ENCODE measurements around the gene RNF224. TPM values are rescaled to one million over a fixed set of nuclear protein-coding genes. Genes with fewer than 3 reads are reported as not detected.
A peak's percentile ranks its signal among the peaks of the same experiment; 100 is the strongest.

RNF224 gene
- total and polyA plus RNA-seq, 2 of the 13 experiments (the other 11 are each of a cell fraction or from before 2014, with no cell fraction given): 0.09 TPM; not detected in 1

- TF ChIP-seq ZNF800 (CRISPR knock-in tag; IDR thresholded peaks at IDR 0.05) (no peak), ZNF207 (IDR thresholded peaks at IDR 0.05; ENCODE audit: borderline replicate concordance) (no peak), ZNF678 (CRISPR knock-in tag; IDR thresholded peaks at IDR 0.05) (no peak), AHR (CRISPR knock-in tag; IDR thresholded peaks at IDR 0.05) (0 out of 2 replicates have a peak, but pooled peaks have one; percentile 69), DMAP1 (CRISPR knock-in tag; IDR thresholded peaks at IDR 0.05) (peak; percentile 51; the same call in 1 of the 2 replicates), SOX13 (IDR thresholded peaks at IDR 0.05) (no peak), SOX13 (CRISPR knock-in tag; conservative IDR thresholded peaks at IDR 0.05 in 1 of 2, IDR thresholded peaks at IDR 0.05 in 1 of 2) (peak in 1 of 2 experiments; percentile 54; a peak in 1 of 4 replicates), MEIS1 (CRISPR knock-in tag; IDR thresholded peaks at IDR 0.05; ENCODE audit: borderline replicate concordance) (no peak), ZNF574 (CRISPR knock-in tag; IDR thresholded peaks at IDR 0.05) (0 out of 2 replicates have a peak, but pooled peaks have one; percentile 45), ZFP36L1 (CRISPR knock-in tag; IDR thresholded peaks at IDR 0.05) (0 out of 2 replicates have a peak, but pooled peaks have one; percentile 45), MEIS2 (CRISPR knock-in tag; IDR thresholded peaks at IDR 0.05) (peak; percentile 57; the same call in 1 of the 2 replicates), HIVEP1 (CRISPR knock-in tag; IDR thresholded peaks at IDR 0.05) (0 out of 2 replicates have a peak, but pooled peaks have one; percentile 30), BCLAF1 (IDR thresholded peaks at IDR 0.05) (no peak), DRAP1 (CRISPR knock-in tag; IDR thresholded peaks at IDR 0.05) (peak; percentile 39; the same call in 1 of the 2 replicates), GABPA (IDR thresholded peaks at IDR 0.05; ENCODE audit: low read depth, low read length) (no peak), GABPA (CRISPR knock-in tag; IDR thresholded peaks at IDR 0.05; ENCODE audit: low read depth) (no peak), ZNF713 (CRISPR knock-in tag; IDR thresholded peaks at IDR 0.05) (no peak), ZNF639 (CRISPR knock-in tag; conservative IDR thresholded peaks at IDR 0.05) (no peak), GATAD2A (CRISPR knock-in tag; IDR thresholded peaks at IDR 0.05) (peak; percentile 84), E2F1 (CRISPR knock-in tag; IDR thresholded peaks at IDR 0.05) (no peak), ZNF768 (CRISPR knock-in tag; IDR thresholded peaks at IDR 0.05) (peak; percentile 33; the same call in 1 of the 2 replicates)
Observed at GRCh38 chr9:137218754-137219271, 8.5 kb upstream of the RNF224 start (continued).
